HG02852 (cell line): ENCODE measurements around the gene PASD1.
"Not testable (repeated sequence)": the region's sequence is repeated elsewhere in the genome, so short reads cannot be mapped to it uniquely, and the experiment has no call there.

Source experiments
- ATAC-seq: cut with Tn5 transposase; IDR thresholded peaks from one replicate; pipeline ENCODE4 v1.9.1; 2021; ENCODE audit warnings: mild to moderate bottlenecking, moderate library complexity; ENCODE audit not compliant: unreplicated experiment

Gene PASD1

DNA sequence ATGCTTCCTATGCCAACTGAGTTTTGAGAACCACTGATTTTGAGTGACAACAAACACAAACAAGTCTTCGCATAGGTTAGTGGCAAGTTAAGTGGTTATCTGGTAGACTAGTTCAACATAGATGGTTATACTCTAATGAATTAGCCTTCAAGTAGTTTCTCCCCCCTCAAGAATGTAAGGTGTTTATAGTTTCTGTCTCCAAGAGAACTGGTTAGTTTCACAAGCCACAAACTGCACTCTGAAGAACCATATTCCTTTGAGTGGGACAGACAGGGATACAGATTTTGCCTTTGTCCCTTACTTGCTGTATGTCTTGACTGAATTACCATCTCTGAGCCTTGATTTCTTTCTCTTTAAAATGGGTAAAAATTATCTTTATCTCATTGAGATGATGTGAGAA, 41.5 kb downstream of the PASD1 start:
- no peak for ATAC-seq

DNA sequence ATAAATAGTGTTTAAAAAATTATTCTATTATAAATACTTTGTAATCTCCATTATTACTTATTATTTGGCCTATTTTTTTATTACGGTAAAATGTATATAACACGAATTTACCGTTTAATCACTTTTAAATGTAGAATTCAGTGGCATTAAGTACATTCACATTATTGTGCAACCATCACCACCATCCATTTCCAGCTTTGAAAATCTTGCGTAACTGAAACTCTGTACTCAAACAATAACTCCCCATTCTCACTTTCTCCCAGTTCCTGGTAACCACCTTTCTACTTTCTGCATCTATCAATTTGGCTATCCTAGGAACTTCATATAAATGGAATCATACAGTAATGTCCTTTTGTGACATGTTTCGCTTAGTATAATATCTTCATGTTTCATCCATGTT, 45.7 kb downstream of the PASD1 start:
- ATAC-seq: no peak

DNA sequence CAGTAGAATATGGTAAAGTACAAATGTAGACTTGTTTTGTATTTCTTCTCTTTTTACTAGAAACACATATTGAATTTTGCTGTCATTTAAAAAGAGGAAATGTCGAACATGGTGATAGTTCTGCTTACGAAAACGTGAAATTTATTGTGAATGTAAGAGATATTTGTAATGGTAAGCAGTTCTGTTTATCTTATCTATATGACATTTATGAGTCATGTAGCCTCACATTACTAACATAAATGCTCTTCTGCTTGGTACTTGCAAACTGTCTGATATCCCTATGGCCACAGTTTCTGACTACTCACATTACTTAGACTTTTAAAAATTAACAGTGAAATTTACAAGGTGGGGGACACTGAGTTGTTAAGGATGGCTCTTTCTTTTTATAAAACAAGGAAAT, 57.9 kb downstream of the PASD1 start:
- ATAC-seq: no peak

- ATAC-seq: no peak
These were observed 61.2 kb downstream of the PASD1 start for GRCh38 chrX:151624677-151625076.

DNA sequence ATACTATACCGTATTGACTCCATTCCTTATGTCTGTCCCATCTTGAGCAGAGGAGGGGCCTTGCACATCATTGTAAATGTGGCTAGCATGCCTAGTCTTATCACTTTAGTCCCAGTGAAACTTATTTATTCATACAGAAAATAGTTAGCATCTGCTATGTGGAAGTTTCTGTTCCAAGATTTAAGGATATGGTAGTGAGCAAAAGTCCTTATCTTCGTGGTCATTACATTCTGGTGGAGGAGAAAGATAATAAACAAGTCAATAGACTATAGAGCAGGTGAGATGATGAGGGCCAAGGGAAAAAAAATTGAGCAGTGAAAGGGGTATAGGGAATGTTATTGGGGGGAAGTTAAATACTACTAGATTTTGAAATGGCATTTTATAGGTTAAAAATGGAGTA, 68.3 kb downstream of the PASD1 start:
- no peak for ATAC-seq

- no peak for ATAC-seq
These were observed 69.7 kb downstream of the PASD1 start for GRCh38 chrX:151633157-151633556.

- ATAC-seq: no peak
These were observed 71.5 kb downstream of the PASD1 start for GRCh38 chrX:151634937-151635336.

- ATAC-seq: no peak
These were observed 78.1 kb downstream of the PASD1 start for GRCh38 chrX:151641564-151641963.

GRCh38 chrX:151675121-151675746, 111.8 kb downstream of the PASD1 start:
- no peak for ATAC-seq

DNA sequence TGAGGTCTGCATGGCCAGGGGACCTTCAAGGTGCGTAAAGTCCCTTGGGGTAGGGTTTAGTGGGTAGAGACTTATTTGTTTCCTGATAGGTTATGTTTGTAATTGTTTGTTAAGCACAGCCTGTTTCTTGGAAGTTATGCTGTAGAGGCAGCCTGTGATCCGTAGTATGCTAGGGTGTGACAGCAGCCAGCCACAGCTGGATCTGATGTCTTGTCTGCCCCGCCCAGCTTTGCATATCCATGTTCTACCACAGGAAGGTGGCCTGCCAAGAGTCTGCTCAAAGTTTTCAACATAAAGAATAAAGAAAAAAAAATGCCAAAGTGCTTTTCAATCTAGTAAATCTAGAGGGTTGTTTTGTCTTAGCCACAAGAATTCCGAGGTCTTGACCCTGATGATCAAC, 112.7 kb downstream of the PASD1 start:
- ATAC-seq: no peak

DNA sequence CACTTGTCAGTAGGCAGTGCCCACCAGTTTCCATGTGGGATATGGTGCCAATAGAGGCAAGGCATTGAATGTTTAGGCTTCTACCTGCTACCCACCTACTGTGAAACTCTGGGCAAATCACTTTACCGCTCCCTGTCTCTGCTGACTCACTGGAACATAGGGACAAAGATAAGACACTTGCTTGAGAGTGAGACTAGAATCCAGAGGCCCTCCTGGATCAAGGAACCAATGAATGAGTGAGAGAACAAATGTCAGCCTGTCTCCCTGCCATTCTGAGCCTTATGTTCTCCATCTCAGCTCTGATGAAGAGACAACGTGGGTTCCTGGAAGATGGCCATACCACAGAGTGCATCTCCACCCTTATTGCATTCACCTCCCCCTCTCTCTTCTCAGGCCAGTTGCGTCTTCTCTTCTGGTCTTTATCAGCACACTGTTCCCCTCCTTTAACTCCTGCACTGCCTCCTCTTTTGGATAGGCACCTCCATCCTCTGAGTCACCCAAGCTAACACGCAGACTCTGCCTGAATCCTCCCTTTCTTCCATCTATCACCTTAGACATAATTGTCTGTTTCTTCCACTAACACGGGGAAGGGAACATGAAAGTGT, 116.4 kb downstream of the PASD1 start:
- no peak for ATAC-seq

- peak; percentile 89 for ATAC-seq
These were observed 117.3 kb downstream of the PASD1 start for GRCh38 chrX:151680805-151681204.

DNA sequence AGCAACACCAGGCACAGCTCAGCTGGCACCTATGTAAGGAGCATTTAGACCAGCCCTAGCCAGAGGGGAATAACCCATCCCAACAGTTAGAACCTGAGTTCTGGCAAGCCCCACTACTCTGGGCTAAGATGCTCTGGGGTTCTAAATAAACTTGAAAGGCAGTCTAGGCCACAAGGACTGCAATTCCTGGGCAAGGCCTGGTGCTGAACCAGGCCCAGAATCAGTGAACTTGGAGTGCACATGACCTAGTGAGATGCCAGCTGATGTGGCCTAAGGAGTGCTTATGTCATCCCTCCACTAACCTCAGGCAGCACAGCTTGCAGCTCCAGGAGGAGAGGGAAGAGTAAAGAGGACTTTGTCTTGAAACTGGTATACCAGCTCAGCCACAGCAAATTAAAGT, 124.2 kb downstream of the PASD1 start:
- no peak for ATAC-seq

- no peak for ATAC-seq
These were observed 125.2 kb downstream of the PASD1 start for GRCh38 chrX:151688695-151689094.

DNA sequence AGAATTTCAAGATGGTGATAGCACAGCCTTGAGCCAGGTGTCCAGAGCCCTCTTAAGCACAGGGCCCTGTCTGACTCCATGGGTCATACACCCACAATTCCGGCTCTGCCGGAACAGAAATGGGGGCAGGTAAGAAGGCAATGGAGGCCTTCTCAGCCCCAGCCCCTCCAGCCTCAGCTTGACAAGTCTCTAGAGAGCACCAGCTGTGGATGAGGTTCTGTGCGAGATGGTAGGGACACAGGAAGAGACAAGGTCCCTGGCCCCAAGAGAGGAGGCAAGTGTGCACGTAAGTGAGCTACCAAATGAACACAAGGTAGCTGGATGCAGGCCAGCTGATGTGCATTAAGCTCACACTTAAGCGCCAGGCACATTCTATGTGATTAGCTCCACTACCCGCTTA, 129.3 kb downstream of the PASD1 start:
- no peak for ATAC-seq

DNA sequence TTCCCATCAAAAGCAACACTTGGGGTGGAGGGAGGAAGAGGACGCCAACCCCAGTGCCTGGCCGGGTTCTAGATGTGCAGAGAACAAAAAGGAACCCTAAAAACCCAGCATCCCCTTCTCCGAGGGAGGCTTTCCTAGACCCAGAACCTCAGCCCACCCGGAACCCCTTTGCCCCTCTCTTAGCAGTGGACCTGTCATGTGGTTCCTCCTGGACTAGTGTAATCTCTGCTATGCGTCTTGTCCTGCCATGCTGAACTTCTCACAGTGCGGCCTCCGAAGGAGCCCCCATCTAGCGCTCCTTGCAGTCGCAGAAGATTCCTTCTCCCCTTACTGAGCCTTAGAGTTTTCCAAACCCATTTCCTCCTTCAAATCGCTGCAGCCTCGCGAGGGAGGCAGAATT, 130.6 kb downstream of the PASD1 start:
- no peak for ATAC-seq

- no peak for ATAC-seq
These were observed 131.4 kb downstream of the PASD1 start, which contains the start of gene PRRG3 for GRCh38 chrX:151694661-151695582. PRRG3 (plus strand) TSS chrX:151695458; CDS start chrX:151698815, 3,357 bp downstream.

DNA sequence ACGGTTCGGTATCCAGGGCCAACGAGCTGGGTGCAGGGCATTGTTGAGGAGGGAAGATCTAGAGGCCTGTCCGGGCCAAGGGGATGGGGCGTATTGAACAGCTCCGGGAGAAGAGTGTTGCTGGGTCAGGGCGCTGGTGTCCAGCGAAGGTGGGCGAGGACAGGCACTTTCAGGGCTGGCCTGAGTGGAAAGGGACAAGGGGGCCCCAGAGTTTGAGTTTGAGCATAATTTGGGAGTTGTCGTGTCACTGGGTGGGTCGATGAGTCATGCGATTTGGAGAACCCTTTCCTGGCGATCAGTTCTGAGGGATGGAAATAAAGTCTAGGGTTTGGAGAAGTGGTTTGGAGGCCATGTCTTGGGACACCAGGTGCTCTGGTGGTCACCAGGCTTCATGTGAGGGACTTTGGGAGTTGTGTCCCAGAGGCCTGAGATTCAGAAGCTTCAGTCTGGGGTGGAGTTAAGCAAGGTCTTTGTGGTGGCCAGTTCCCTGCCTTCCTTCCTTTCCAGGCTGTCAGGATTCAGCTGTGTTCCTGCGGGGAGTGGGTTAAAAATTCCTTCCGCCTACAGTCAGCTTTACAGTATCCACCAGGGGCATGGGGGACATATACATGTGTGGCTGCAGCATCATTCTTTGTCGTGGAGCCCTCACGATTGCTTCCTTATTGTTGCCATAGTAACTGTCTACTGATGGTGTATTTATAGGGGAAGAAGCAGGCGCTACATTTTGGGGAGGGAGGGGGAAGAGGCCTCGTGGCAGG, 132.3 kb downstream of the PASD1 start:
- no peak for ATAC-seq

DNA sequence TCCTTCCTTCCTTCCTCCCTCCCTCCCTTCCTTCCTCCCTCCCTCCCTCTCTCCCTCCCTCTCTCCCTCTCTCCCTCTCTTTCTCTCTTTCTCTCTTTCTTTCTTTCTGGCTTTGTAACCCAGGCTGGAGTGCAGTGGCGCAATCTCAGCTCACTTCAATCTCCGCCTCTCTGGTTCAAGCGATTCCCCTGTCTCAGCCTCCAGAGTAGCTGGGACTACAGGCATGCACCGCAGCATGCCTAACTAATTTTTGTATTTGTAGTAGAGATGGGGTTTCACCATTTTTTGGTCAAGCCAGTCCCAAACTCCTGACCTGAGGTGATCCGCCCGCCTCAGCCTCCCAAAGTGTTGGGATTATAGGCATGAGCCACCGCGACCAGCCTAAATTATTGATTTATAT, 133.6 kb downstream of the PASD1 start:
- not testable (repeated sequence) for ATAC-seq

GRCh38 chrX:151697522-151697921, 134.0 kb downstream of the PASD1 start:
- no peak for ATAC-seq

DNA sequence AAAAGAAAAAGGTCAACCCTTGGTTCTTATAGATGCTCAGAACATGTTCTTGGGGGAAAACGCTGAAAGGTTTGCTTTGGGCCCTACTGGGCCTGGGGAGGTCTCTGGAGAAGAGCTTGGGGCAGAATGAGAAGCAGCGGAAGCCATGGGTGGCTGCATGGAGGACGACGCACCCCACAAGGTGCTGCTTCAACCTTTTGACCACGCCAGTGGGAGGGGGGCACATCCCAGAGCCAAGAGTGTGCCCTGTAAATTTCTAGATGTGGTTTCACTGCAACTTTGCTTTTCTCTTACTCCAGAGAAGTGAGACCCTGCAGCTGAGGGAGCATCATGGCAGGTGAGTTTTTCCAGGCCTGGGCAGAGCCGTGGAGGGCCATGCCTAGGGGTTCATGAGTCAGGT, 135.0 kb downstream of the PASD1 start:
- no peak for ATAC-seq
